RWPE2 (cell line): ENCODE results near the gene HSPA12A.

Experiments used
- ATAC-seq: fragments of 200-7000 bp; cut with Tn5 transposase; 3 replicates; pipeline ENCODE4 v1.9.1; 2021; ENCODE audit warnings: low read depth
- DNase-seq: peaks from one replicate; pipeline ENCODE4 v3.0.0-alpha.2; 2020; ENCODE audit warnings: low spot score
- H3K27ac ChIP-seq: fragments of 450-650 bp; 2 replicates; pipeline ENCODE4 v1.5.1; 2017; ENCODE audit warnings: mild to moderate bottlenecking; ENCODE audit not compliant: poor library complexity, severe bottlenecking
- H3K27me3 ChIP-seq: fragments of 250-450 bp; sonication (Bioruptor Pico); 2 replicates; pipeline ENCODE4 v1.5.1; 2021; ENCODE audit warnings: mild to moderate bottlenecking, moderate library complexity; ENCODE audit not compliant: insufficient read depth, poor library complexity, severe bottlenecking
- H3K36me3 ChIP-seq: fragments of 250-450 bp; sonication (Bioruptor Pico); 2 replicates; pipeline ENCODE4 v1.5.1; 2020; ENCODE audit warnings: low read depth, mild to moderate bottlenecking, moderate library complexity
- H3K4me1 ChIP-seq: fragments of 250-450 bp; sonication (Bioruptor Pico); 2 replicates; pipeline ENCODE4 v1.5.1; 2021; ENCODE audit warnings: mild to moderate bottlenecking, moderate library complexity; ENCODE audit not compliant: insufficient read depth, poor library complexity, severe bottlenecking
- H3K4me3 ChIP-seq: fragments of 250-450 bp; sonication (Bioruptor Pico); 2 replicates; pipeline ENCODE4 v1.5.1; 2021; ENCODE audit warnings: mild to moderate bottlenecking, moderate library complexity; ENCODE audit not compliant: severe bottlenecking
- H3K9me3 ChIP-seq: fragments of 250-450 bp; sonication (Bioruptor Pico); 2 replicates; pipeline ENCODE4 v1.5.1; 2021; ENCODE audit warnings: mild to moderate bottlenecking, moderate library complexity; ENCODE audit not compliant: severe bottlenecking
- TF ChIP-seq, protein P1 (sequence below): fragments of 450-650 bp; IDR thresholded peaks from one replicate; pipeline ENCODE4 v1.5.1; 2017; ENCODE audit warnings: mild to moderate bottlenecking, moderate library complexity; ENCODE audit not compliant: poor library complexity, severe bottlenecking

The HSPA12A gene

DNA sequence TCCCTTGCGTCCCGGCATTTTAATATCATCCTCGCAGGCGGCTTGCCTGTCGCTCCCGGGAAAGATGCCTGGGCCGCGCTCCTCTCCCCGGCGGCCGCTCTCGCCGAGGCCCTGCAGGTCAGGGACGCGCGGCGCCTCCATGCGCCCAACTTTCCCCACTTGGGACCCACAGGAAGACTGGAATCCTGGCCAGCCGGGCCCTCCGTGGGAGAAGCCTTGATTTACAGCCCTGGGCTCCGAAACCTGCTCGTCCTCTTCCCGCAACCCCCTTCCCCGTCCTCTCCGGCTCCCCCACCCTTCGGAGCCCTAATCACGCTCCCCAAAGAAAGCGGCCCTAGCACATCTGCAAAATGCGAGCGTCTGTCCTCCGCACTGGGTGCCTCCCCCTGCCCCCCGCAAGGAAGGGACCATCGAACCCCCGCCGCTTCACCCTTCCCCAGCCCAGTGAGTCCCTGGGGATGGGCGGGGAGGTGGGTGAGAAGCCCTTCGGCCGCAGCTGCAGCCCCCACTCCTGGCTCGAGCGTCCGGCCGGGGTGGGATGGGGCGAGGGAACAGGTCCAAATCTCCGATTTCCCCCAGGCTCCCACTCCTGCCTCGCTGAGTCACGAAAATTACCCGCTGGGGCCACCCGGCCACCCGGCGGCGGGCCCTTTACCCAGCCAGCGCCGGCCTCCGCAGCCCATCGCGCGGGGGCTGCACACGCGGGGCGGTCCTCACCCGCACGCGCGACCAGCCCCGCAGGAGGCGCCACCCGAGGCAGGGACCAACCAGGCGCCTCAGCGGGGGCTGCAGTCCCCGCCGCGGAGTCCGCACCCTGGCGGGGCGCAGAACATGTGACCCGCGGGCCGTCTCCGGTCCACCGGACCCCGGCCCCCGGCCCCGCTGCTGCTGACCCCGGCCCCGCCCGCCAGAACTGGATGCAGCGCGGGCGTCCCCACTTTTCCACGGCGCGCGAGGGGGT lies 695 bp downstream of the HSPA12A start:
- DNase-seq (no peak), ATAC-seq (no peak)
- Histone ChIP-seq H3K36me3 (no peaks in the 10 kb centered on the region), H3K9me3 (no peaks in the 10 kb centered on the region), H3K4me1 (no peaks in the 10 kb centered on the region), H3K27ac (peak overlapping the region; percentile 51), H3K27me3 (no peaks in the 10 kb centered on the region), H3K4me3 (peak overlapping the region; percentile 72)
- TF ChIP-seq, protein P1, sequence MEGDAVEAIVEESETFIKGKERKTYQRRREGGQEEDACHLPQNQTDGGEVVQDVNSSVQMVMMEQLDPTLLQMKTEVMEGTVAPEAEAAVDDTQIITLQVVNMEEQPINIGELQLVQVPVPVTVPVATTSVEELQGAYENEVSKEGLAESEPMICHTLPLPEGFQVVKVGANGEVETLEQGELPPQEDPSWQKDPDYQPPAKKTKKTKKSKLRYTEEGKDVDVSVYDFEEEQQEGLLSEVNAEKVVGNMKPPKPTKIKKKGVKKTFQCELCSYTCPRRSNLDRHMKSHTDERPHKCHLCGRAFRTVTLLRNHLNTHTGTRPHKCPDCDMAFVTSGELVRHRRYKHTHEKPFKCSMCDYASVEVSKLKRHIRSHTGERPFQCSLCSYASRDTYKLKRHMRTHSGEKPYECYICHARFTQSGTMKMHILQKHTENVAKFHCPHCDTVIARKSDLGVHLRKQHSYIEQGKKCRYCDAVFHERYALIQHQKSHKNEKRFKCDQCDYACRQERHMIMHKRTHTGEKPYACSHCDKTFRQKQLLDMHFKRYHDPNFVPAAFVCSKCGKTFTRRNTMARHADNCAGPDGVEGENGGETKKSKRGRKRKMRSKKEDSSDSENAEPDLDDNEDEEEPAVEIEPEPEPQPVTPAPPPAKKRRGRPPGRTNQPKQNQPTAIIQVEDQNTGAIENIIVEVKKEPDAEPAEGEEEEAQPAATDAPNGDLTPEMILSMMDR, result no peak

DNA sequence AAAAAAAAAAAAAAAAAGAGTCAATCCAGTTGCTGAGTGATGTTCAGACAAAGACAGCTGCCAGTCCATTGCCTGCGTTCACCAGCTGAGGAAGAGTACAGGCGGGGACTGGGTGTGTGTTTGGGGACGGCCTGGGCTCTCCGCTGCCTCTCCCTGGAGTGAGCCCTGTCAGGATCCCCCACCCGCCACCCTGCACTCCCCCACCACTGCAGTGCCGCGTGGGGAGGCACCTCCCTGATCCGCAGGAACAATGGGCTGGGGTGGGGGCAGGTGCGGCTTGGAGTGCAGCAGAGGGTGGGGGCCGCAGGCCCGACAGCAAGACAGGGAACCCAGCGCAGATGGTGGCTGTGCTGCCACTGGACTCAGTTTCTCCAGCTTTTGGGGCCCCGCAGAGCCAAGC lies 1.4 kb downstream of the HSPA12A start:
- H3K4me3 ChIP-seq, result peak overlapping the region; percentile 72
- TF ChIP-seq, protein P1, result no peak
- no peak for ATAC-seq
- no peak overlapping the region for H3K27ac ChIP-seq
- no peaks in the 10 kb centered on the region for H3K36me3 ChIP-seq
- H3K4me1 ChIP-seq, result no peaks in the 10 kb centered on the region
- H3K27me3 ChIP-seq, result no peaks in the 10 kb centered on the region
- DNase-seq, result no peak
- no peaks in the 10 kb centered on the region for H3K9me3 ChIP-seq

DNA sequence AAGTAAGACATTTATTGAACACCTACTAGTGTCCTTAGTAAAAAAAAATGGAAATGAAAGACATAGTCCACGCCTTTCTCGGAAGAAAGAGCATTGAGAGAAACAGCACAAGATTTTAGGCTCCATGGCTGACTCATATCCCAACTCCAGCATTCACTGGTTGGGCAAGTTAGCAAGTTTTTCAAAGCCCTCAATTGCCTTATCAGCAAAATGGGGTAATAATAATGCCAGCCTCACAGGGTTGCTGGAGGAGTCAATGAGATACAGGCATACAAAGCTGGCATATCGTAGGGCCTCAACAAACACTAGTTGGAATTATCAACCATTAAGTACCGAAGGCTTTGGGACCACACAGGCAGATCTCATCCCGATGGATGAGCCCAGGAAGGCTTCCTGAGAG lies 4.0 kb downstream of the HSPA12A start:
- no peaks in the 10 kb centered on the region for H3K27me3 ChIP-seq
- H3K4me3 ChIP-seq, result no peak overlapping the region
- no peaks in the 10 kb centered on the region for H3K9me3 ChIP-seq
- no peak overlapping the region for H3K27ac ChIP-seq
- H3K36me3 ChIP-seq, result no peaks in the 10 kb centered on the region
- no peak for ATAC-seq
- H3K4me1 ChIP-seq, result no peaks in the 10 kb centered on the region
- TF ChIP-seq, protein P1, result no peak
- no peak for DNase-seq

DNA sequence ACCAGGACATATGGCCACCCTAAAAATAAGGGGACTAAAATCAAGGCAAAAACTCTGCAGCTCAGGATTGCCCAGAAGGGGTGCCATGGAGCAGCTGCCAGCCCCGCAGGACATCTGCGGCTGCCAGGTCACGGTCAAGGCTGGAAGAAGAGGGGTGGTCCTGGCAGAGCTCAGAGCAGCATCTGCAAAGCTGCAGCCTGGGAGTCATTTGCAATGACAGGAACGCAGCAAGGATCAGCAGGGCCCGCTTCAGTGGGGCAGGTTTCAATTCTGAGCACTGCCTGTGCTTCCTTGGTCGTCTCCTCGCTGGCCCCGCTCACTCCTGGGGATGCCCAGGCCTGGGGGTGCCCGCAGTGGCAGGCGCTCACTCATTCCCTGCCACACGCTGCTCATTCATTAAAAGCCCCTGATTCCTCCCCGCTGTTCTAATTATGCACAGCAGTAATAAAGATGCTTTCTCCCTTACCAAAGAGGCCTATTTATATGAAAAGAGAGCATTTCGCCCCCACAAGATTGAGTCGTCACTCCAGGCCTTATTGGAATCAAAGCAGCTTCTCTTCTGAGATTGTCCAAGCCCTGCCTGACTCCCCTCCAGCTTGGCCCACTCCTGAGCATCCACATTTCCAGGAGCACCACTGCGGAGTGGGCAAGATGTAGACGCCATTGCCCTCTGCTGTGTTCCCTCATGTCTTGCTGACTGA lies 4.6 kb downstream of the HSPA12A start:
- Histone ChIP-seq H3K4me1 (no peaks in the 10 kb centered on the region), H3K27me3 (no peaks in the 10 kb centered on the region), H3K9me3 (no peaks in the 10 kb centered on the region), H3K27ac (no peak overlapping the region), H3K4me3 (no peak overlapping the region), H3K36me3 (no peaks in the 10 kb centered on the region)
- no peak for DNase-seq
- TF ChIP-seq, protein P1, result peak; percentile 23
- ATAC-seq, result no peak
